ENCODE results near the gene CKAP4.

CKAP4 gene, protein sequence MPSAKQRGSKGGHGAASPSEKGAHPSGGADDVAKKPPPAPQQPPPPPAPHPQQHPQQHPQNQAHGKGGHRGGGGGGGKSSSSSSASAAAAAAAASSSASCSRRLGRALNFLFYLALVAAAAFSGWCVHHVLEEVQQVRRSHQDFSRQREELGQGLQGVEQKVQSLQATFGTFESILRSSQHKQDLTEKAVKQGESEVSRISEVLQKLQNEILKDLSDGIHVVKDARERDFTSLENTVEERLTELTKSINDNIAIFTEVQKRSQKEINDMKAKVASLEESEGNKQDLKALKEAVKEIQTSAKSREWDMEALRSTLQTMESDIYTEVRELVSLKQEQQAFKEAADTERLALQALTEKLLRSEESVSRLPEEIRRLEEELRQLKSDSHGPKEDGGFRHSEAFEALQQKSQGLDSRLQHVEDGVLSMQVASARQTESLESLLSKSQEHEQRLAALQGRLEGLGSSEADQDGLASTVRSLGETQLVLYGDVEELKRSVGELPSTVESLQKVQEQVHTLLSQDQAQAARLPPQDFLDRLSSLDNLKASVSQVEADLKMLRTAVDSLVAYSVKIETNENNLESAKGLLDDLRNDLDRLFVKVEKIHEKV

DNA sequence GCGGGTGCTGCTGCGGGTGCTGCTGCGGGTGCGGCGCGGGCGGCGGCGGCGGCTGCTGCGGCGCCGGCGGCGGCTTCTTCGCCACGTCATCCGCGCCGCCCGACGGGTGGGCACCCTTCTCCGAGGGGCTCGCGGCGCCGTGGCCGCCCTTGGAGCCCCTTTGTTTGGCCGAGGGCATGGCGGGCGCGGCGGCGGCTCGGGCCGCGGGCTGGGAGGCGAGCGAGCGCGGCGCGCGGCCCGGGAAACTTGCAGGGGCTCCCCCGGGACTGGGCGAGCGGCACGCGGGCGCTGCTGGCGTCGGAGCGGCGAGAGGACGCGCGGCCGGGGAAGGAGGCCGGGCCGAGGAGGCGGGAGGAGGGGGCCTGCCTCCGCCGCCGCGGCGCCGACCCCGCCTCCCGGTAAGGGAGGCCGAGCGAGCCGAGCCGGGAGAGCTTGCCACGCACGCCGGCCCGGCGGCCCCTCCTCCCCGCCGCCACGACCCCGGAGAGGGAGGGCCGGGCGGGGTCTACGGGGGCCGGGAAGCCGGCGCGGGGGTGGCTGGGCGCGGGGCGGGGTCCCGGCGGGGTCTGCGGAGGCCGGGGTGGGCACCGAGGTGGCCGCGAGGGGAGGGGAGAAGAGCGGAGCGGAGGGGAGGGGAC, at the start of gene CKAP4:
CKAP4 (minus strand) TSS at position 347 of the 638 bp plus-strand sequence; CDS start at position 178, 169 bp downstream.
- TF ChIP-seq FOXP2 (optimal IDR thresholded peaks at IDR 0.05; ENCODE audit: control extremely low read depth, extremely low read length, insufficient read depth) (no peak), EZH2 (IDR thresholded peaks at IDR 0.05) (no peak), POLR2AphosphoS5 (IDR thresholded peaks at IDR 0.05; ENCODE audit: borderline replicate concordance, low read depth, low read length) (no peak)
- peak within 1 kb of the TSS; percentile 90 for H3K27ac ChIP-seq
- H3K4me3 ChIP-seq: peak within 1 kb of the TSS; percentile 82

DNA sequence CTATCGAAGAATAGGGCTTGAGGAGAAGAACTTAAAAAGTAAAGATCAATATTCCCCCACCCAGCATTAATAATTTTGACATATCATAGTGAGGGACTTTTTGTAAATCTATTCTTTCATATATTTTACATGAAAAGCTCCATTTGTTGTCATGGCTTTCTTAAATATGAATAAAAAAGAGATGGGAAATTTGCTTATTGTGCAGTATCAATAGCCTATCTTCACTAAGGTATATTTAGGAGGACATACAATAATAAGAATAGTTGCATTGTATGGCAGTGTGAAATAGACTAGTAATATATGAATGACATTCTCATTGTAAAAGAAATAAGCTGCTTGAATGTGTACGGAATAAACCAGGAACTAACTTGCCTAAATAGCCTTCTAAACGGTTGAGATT, 49.3 kb upstream of the CKAP4 start:
- no peak overlapping the region for H3K4me3 ChIP-seq
- no peak overlapping the region for H3K27ac ChIP-seq
- H3K36me3 ChIP-seq (ENCODE audit: insufficient read depth, low read length): no peaks in the 10 kb centered on the region
- no peak for DNase-seq (ENCODE audit: low read depth, low spot score)
- no peaks in the 10 kb centered on the region for H3K9me3 ChIP-seq (ENCODE audit: low read depth, low read length)
- no peak overlapping the region for H3K9ac ChIP-seq (ENCODE audit: insufficient read length)
- no peak for TF ChIP-seq POLR2AphosphoS5 (IDR thresholded peaks at IDR 0.05; ENCODE audit: borderline replicate concordance, low read depth, low read length)
- TF ChIP-seq FOXP2 (optimal IDR thresholded peaks at IDR 0.05; ENCODE audit: control extremely low read depth, extremely low read length, insufficient read depth): no peak
- TF ChIP-seq EZH2 (IDR thresholded peaks at IDR 0.05): no peak

More for the DNA sequence above, at the start of gene CKAP4:
- H3K9me3 ChIP-seq (ENCODE audit: low read depth, low read length): no peaks in the 10 kb centered on the region
- DNase-seq (ENCODE audit: low read depth, low spot score): no peak
- peaks cover 30% of the 10 kb centered on the region for H3K36me3 ChIP-seq (ENCODE audit: insufficient read depth, low read length)
- H3K9ac ChIP-seq (ENCODE audit: insufficient read length): peak within 1 kb of the TSS; percentile 97

DNA sequence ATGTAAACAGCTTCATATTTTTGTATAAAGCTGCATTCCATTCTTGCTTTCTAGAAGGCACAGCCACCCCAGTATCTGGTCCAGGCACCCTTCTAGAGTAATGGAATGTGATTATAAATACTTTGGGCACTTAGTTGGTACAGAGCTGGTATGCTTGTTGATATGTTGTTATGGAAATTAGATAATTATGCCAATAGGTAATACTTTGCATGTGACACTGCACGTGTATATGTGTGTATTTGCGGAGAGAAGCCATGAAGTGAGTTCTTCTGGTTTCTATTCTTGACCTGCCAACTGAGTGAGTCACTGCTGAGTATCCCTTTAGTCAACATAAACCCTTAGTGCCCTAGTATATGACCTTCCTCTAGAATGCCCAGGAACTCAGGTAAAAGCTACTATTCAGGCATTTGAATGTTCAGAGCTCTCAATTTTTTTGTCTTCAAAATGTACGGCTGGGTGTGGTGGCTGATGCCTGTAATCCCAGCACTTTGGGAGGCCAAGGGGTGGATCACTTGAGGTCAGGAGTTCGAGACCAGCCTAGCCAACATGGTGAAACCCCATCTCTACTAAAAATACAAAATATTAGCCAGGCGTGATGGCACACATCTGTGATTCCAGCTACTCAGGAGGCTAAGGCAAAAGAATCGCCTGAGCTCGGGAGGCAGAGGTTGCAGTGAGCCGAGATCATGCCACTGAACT, 48.5 kb upstream of the CKAP4 start:
- no peak for TF ChIP-seq POLR2AphosphoS5 (IDR thresholded peaks at IDR 0.05; ENCODE audit: borderline replicate concordance, low read depth, low read length)
- no peak for TF ChIP-seq FOXP2 (optimal IDR thresholded peaks at IDR 0.05; ENCODE audit: control extremely low read depth, extremely low read length, insufficient read depth)
- no peak for TF ChIP-seq EZH2 (IDR thresholded peaks at IDR 0.05)
- no peak overlapping the region for H3K4me3 ChIP-seq
- no peaks in the 10 kb centered on the region for H3K36me3 ChIP-seq (ENCODE audit: insufficient read depth, low read length)
- no peak overlapping the region for H3K27ac ChIP-seq
- H3K9ac ChIP-seq (ENCODE audit: insufficient read length): no peak overlapping the region
- no peak for DNase-seq (ENCODE audit: low read depth, low spot score)
- H3K9me3 ChIP-seq (ENCODE audit: low read depth, low read length): no peaks in the 10 kb centered on the region

DNA sequence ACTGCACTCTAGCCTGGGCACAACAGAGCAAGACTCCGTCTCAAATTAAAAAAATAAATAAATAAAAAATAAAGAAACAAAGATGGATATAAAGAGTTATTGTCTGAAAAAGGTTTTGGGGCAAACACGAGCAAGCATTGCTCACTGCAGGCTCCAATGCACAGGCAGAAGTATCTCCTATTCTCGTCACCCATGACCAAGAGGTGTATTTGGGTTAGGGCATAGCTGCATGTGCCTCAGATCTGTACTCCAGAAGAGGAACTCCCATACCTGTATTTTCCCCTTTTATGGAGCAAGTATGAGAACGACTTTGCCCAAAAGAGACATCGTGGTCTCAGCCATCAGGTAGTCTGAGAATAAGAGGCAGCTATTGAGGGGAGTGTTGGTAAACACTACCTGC, 44.5 kb upstream of the CKAP4 start:
- H3K36me3 ChIP-seq (ENCODE audit: insufficient read depth, low read length): no peaks in the 10 kb centered on the region
- no peak for TF ChIP-seq POLR2AphosphoS5 (IDR thresholded peaks at IDR 0.05; ENCODE audit: borderline replicate concordance, low read depth, low read length)
- TF ChIP-seq FOXP2 (optimal IDR thresholded peaks at IDR 0.05; ENCODE audit: control extremely low read depth, extremely low read length, insufficient read depth): no peak
- TF ChIP-seq EZH2 (IDR thresholded peaks at IDR 0.05): no peak
- no peak for DNase-seq (ENCODE audit: low read depth, low spot score)
- no peaks in the 10 kb centered on the region for H3K9me3 ChIP-seq (ENCODE audit: low read depth, low read length)
- no peak overlapping the region for H3K27ac ChIP-seq
- H3K9ac ChIP-seq (ENCODE audit: insufficient read length): no peak overlapping the region
- no peak overlapping the region for H3K4me3 ChIP-seq

DNA sequence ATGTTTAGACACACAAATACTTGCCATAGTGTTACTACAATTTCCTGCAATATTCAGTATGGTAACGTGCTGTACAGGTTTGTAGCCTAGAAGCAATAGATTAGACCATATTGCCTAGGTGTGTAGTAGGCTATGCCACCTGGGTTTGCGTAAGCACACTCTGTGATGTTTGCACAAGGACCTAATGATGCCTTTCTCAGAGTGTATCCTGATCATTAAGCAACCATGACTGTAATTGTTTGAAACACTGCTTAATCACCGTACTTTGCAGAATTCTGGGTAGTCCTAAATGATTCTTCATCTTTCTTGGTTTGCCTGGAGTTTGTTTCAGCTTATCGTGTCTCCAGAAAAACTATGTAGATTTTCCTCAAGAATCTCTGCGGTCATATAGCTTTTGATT, 43.5 kb upstream of the CKAP4 start:
- H3K9me3 ChIP-seq (ENCODE audit: low read depth, low read length): no peaks in the 10 kb centered on the region
- TF ChIP-seq FOXP2 (optimal IDR thresholded peaks at IDR 0.05; ENCODE audit: control extremely low read depth, extremely low read length, insufficient read depth) (no peak), POLR2AphosphoS5 (IDR thresholded peaks at IDR 0.05; ENCODE audit: borderline replicate concordance, low read depth, low read length) (no peak), EZH2 (IDR thresholded peaks at IDR 0.05) (no peak)
- DNase-seq (ENCODE audit: low read depth, low spot score): no peak
- H3K9ac ChIP-seq (ENCODE audit: insufficient read length): no peak overlapping the region
- H3K36me3 ChIP-seq (ENCODE audit: insufficient read depth, low read length): no peaks in the 10 kb centered on the region
- H3K4me3 ChIP-seq: no peak overlapping the region
- H3K27ac ChIP-seq: no peak overlapping the region

DNA sequence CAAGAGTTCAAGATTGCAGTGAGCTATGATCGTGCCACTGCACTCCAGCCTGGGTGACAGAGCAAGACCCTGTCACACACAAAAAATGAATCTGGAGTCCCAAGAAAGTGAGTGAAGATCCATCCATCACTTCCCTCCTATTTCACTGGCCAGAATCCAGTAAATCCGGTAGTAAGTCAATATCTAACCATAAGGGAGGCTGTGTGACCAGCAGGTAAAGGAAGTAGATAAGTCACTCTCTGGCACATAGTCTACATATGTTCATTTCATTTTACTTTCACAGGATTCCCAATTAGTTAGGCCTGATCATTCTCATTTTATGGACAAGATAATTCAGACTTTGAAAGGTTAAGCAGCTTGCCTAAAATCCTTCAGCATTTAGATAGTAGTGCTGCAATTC, 42.8 kb upstream of the CKAP4 start:
- Histone ChIP-seq H3K9ac (ENCODE audit: insufficient read length) (no peak overlapping the region), H3K27ac (no peak overlapping the region), H3K9me3 (ENCODE audit: low read depth, low read length) (no peaks in the 10 kb centered on the region), H3K4me3 (no peak overlapping the region), H3K36me3 (ENCODE audit: insufficient read depth, low read length) (no peaks in the 10 kb centered on the region)
- DNase-seq (ENCODE audit: low read depth, low spot score): no peak
- TF ChIP-seq FOXP2 (optimal IDR thresholded peaks at IDR 0.05; ENCODE audit: control extremely low read depth, extremely low read length, insufficient read depth): no peak
- no peak for TF ChIP-seq POLR2AphosphoS5 (IDR thresholded peaks at IDR 0.05; ENCODE audit: borderline replicate concordance, low read depth, low read length)
- TF ChIP-seq EZH2 (IDR thresholded peaks at IDR 0.05): no peak

DNA sequence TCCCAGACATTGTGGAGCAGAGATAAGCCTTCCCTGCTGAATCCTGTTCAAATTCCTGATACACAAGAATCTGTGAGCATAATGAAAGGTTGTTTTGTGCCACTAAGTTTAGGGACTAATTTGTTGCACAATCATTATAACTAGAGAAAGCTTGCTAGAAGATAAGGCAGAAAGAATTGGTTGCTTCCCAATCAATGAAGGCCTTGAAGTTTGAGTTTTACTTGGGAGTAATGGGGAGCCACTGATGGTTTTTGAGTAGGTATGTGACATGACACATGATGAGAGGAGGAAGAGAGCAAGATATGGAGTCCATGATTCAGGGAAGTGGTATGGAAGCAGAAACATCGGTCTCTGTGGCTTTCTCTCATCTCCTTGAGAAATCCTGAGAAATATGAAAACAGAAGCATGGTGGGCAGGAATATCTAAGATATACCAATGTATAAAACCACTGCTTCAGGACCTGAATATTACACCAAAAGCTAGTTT, 41.4 kb upstream of the CKAP4 start:
- no peaks in the 10 kb centered on the region for H3K36me3 ChIP-seq (ENCODE audit: insufficient read depth, low read length)
- TF ChIP-seq POLR2AphosphoS5 (IDR thresholded peaks at IDR 0.05; ENCODE audit: borderline replicate concordance, low read depth, low read length): no peak
- no peak for TF ChIP-seq FOXP2 (optimal IDR thresholded peaks at IDR 0.05; ENCODE audit: control extremely low read depth, extremely low read length, insufficient read depth)
- no peak for TF ChIP-seq EZH2 (IDR thresholded peaks at IDR 0.05)
- no peak overlapping the region for H3K4me3 ChIP-seq
- H3K9me3 ChIP-seq (ENCODE audit: low read depth, low read length): no peaks in the 10 kb centered on the region
- no peak overlapping the region; the same call in 1 of the 2 replicates for H3K27ac ChIP-seq
- no peak overlapping the region for H3K9ac ChIP-seq (ENCODE audit: insufficient read length)
- no peak for DNase-seq (ENCODE audit: low read depth, low spot score)
